ENCODE measurements around the gene COL9A3.

The COL9A3 gene

DNA sequence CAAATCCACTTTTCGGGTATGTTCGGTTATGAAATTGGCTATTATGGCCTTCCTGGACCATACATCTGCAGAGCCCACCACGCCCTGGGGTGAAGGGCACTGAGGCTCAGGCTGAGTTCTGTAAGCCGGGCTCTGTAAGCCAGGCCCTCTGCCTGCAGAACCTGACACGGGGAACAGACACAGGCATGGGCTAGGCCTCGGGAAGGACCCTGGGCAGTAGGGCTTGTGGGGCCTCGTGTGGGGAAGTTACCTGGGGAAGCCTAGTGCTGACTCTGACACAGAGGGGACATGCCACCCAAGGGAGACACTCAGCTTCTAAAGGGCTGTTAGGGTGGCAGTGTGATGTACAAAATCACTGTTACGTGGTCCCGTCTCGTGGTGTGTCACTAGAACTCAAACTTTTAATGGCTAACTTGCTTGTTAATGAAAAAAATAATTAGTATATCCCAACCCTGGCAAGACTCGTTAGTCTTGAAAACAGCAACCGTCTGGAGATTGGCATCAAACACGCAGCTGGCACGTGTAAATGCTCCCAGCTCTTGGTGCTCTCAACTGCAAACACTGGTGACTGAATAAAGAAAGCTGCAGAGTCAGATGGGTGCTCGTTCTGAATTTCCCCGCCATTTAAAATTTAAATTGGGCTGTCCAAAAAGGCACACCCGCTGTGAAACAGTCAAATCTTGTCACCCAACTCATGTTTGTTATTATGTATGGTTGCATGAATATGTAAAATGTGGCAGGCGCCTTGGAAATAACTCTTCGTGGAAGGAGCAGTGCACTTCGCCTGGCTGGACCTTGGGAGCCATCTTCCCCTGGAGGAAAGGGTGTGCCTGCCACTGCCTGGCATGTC is 68.4 kb downstream of the COL9A3 start:
- no peak for FAIRE-seq

DNA sequence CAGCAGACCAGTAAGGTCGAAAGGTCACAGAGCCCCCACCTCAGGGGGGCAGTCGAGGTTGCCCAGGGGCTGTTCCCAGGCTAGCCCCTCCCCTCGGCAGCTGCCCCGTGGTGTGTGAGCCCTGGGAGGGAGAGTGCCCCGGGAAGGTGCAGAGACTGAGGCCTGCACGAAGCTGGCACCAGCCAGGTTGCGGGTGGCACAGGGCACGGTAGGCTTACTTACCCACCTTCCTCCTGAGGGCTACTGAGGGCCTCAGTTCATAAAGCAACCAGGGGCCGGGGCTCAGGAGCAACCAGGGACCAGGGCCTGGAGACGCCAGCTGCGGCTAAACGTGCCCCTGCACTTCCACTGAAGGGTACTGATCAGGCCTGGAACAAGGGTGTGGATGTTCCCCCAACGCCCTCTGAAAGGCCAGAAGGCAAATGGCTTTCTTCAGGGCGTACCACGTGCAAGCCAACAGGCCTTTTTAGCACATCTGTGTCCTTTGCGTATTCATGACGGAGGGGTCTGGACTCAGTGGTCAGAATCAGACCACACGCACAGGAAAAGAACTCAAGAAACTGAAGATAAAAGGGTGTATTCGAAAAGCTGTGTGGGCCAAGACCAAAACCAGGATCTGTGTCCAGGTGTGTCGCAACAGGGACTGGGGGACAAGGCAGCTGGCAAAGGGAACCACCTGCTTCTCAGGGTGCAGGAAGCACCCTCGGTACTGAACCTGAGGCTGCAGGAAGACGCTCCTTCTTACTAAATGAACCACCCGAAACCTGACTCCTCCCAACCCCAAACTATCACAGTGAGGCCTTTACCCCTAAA is 69.3 kb downstream of the COL9A3 start:
- FAIRE-seq: no peak

DNA sequence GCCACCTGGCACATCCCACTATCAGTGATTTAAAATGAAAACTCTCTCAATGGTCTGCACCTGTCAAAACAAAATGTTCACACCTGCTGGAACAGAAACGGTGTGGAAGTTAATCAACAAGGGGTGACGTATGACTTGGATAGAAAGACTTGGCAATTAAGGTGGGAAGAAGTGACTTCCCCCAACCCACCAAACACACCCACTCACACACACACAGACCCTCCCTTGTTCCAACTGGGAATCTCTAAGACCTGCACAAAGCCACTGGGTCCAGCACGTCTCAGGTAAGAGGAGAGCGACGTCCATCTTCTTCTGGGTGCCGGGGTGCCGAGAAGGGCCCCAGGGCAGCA is 69.8 kb downstream of the COL9A3 start:
- no peak for FAIRE-seq

DNA sequence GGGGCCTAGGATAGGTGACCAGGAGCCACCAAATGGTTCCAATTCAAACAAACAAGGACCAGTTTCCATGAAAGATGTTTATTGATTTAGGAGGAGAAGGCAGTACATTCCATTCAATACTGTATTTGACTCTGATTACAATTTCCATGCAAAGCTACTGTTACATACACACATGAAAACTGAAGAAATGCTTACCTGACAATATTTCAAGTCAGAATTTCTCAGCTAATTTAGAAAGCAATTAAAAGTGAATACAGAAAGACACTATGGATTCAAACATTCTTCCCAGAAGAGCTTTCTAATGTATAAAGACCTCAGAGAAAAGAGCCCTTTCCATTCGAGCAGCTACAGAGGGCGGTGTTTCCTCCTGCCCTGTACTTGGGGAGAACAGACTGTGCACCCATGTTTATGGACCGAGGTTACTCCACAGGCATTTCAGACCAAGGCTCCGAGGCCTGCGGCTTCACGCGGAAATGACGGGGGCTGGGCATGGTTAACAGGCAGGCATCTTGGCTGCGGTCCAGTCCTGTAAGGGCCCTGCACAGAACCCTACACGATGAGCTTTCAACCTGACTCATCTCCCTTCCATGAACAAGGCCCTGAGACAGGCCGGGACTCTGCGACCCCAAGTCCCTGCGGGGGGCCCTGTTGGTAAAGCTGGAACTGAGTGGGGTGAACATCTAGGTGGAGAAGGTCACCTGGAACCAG is 70.5 kb downstream of the COL9A3 start:
- FAIRE-seq: no peak

DNA sequence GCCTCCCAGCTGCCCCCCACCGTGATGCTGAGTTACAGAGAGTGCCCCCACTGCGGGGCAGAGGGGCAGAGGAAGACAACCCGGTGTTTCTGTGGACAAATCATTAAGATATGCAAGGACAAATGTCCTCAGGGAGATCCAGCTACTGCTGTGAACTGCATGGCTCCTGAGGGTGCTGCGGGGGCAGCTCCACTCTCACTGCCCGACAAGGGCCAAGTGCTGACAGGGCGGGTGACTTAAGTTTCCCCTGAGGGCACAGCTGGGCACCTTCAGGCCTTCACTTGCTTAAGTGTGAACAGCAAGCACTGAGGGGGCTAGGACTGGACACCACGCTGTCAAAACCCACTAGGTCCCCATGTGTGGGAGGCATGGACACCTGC is 71.0 kb downstream of the COL9A3 start:
- no peak for FAIRE-seq

DNA sequence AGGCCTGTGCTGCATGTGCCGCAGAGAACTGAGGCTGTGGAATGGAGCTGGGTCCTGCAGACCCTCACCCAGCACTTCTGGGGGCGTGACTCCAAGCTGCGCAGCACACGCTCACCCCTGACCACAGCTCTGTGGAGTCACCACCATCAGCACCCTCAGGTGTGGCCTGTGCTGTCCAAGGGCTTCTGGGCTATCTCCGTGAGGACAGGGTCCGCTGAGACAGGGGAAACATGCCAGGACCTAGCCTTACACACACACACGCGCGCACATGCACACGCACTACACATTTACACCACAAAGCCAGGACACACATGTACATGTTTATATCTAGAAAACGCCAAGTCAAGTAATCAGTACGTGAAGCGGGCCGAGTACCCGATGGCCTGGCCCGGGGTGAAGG is 71.6 kb downstream of the COL9A3 start:
- FAIRE-seq: no peak

DNA sequence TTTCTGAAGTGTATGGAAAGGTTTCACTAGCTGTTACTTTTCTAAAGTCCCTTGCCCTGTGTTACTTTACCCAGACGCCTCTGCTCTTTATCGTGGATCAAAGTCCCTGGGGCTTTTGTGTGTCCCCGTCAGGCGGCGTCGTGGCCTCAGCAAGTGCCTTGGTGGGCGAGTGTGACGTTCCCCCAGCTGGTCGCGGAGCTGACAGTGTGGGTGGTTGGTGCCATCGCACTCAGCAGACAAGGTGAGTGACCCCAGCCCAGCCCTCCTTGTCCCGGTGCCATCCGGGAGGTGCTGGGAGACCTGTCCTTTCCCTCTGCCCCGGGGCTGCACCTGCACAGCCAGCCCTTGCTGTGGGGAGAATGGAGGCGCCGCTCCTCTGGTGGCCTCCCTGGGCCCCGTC is 72.1 kb downstream of the COL9A3 start:
- no peak for FAIRE-seq

DNA sequence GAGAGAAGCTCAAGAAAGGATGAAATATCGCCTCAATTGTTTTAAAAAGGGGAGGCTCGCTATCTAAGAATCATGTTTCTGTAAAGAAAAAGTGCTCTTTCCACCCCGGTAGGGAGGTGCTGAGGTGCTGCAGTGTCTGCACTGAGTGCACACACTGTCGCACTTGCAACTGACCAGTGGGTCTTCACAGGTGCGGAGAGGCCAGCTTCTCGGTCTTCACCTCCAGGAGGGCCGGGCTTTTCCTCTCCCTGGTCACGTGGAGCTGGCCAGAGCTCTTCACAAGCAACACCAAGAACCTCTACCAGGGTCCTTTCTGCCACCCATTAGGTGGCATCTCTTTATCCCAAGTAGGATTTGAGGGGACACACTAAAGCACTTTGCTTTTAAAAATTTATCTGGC is 72.6 kb downstream of the COL9A3 start:
- no peak for FAIRE-seq

DNA sequence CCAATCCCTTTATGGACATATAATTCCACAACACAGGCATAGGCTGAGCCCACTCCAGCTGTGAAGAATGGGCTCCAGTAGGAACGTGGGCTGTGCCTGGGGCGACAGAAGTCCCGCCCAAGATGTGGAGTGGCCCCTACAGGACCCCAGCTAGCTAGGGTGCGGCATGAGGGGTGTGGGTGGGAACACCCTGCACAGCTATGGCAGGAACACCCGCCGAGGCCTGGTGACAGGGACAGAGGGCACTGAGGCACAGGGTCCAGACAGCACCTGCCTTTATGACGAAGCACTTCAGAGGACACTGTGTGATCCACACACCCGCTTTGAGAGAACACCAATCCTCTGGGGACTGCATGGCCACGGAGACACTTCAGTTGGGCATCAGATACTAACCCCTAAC is 73.0 kb downstream of the COL9A3 start:
- no peak for FAIRE-seq

DNA sequence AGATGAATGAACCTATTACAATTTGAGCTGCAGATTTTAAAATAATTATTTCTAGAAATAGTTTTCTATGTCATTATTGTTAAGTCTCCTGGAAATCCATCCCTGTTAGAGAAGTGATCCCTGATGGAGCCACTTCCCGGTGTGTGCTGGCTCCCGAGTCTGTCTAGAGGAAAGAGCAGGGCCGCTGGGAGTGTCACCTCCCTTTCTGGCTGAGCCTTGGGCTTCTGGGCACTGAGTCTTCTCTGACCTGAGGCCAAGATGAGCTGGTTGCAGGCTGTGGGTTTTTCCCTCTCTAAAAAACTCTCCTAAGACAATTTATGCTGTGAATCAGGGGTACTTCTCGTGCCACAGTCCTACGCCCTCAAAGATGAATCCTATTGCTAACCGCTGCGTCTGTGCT is 73.6 kb downstream of the COL9A3 start:
- FAIRE-seq: no peak

Data from G401.6 (cell line).